ENCODE data around the gene CTPS2. TPM values are rescaled to one million over a fixed set of nuclear protein-coding genes. Genes with fewer than 3 reads are reported as not detected.

CTPS2 gene
- total RNA-seq, 1 donor from 2014 or later = 78.1 TPM

DNA sequence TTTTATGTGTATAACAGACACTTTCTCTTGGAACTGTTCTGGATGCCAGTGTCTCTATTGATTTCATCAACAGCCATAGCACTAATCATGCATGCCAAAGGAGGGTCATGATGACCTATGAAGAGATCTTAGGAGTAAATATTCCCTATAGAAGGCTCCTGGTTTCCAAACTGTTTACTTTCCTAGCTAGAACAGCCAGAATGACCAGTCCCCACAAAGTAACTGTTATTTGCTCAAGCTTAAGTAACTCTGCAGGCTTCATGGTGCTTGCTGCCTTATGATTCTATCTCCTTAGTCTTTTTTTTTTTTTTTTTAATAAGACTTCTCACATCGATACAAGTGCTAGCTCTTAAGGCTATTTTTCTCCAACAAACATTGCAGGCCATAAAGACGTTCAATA lies 50.1 kb downstream of the CTPS2 start:
- Mint-ChIP-seq H3K36me3 (peaks cover 51% of the 10 kb centered on the region), H3K4me1 (no peaks in the 10 kb centered on the region), H3K4me3 (no peak overlapping the region)

GRCh38 chrX:16661495-16661894 lies 51.0 kb downstream of the CTPS2 start:
- Mint-ChIP-seq H3K36me3 (peaks cover 53% of the 10 kb centered on the region), H3K27me3 (ENCODE audit: low read depth) (no peaks in the 10 kb centered on the region), H3K4me1 (no peaks in the 10 kb centered on the region), H3K4me3 (no peak overlapping the region), H3K27ac (no peak overlapping the region), H3K9me3 (no peaks in the 10 kb centered on the region)
- TF ChIP-seq, protein P1, sequence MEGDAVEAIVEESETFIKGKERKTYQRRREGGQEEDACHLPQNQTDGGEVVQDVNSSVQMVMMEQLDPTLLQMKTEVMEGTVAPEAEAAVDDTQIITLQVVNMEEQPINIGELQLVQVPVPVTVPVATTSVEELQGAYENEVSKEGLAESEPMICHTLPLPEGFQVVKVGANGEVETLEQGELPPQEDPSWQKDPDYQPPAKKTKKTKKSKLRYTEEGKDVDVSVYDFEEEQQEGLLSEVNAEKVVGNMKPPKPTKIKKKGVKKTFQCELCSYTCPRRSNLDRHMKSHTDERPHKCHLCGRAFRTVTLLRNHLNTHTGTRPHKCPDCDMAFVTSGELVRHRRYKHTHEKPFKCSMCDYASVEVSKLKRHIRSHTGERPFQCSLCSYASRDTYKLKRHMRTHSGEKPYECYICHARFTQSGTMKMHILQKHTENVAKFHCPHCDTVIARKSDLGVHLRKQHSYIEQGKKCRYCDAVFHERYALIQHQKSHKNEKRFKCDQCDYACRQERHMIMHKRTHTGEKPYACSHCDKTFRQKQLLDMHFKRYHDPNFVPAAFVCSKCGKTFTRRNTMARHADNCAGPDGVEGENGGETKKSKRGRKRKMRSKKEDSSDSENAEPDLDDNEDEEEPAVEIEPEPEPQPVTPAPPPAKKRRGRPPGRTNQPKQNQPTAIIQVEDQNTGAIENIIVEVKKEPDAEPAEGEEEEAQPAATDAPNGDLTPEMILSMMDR (IDR thresholded peaks at IDR 0.05; ENCODE audit: unreplicated experiment) = no peak
- no peak for DNase-seq (ENCODE audit: low spot score in 2 of 2, unreplicated experiment in 2 of 2)

More for the DNA sequence above, 50.1 kb downstream of the CTPS2 start:
- no peak overlapping the region for H3K27ac Mint-ChIP-seq
- TF ChIP-seq, protein P1 (IDR thresholded peaks at IDR 0.05; ENCODE audit: unreplicated experiment) = no peak
- no peak for DNase-seq (ENCODE audit: low spot score in 2 of 2, unreplicated experiment in 2 of 2)
- H3K27me3 Mint-ChIP-seq (ENCODE audit: low read depth) = no peaks in the 10 kb centered on the region
- no peaks in the 10 kb centered on the region for H3K9me3 Mint-ChIP-seq

GRCh38 chrX:16659321-16659720 lies 53.1 kb downstream of the CTPS2 start:
- H3K36me3 Mint-ChIP-seq = peaks cover 39% of the 10 kb centered on the region
- no peak overlapping the region for H3K27ac Mint-ChIP-seq
- no peak overlapping the region for H3K4me3 Mint-ChIP-seq
- DNase-seq (ENCODE audit: low spot score in 2 of 2, unreplicated experiment in 2 of 2) = no peak
- TF ChIP-seq, protein P1 (IDR thresholded peaks at IDR 0.05; ENCODE audit: unreplicated experiment) = no peak
- H3K4me1 Mint-ChIP-seq = no peaks in the 10 kb centered on the region
- H3K27me3 Mint-ChIP-seq (ENCODE audit: low read depth) = no peaks in the 10 kb centered on the region
- no peaks in the 10 kb centered on the region for H3K9me3 Mint-ChIP-seq

DNA sequence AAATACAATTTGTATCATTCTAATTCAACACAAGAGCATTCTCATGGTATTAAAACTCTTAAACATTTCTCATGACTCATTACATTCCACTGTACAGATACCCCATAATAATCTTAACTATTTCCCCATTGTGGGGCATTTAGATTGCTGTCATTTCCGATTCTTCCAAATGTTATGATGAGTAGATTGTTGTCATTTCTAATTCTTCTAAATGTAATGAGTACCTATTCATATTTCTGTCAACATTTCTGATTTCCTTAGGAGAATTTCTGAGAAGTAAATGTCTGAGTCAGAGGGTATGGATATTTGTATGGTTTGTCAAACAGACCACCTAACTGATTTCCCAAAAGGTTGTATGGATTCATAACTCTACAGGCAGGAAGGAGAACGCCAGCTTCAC lies 54.2 kb downstream of the CTPS2 start:
- Mint-ChIP-seq H3K27me3 (ENCODE audit: low read depth) (no peaks in the 10 kb centered on the region), H3K4me1 (no peaks in the 10 kb centered on the region), H3K27ac (no peak overlapping the region), H3K9me3 (no peaks in the 10 kb centered on the region), H3K36me3 (peaks cover 36% of the 10 kb centered on the region), H3K4me3 (no peak overlapping the region)
- TF ChIP-seq, protein P1 (IDR thresholded peaks at IDR 0.05; ENCODE audit: unreplicated experiment) = no peak
- DNase-seq (ENCODE audit: low spot score in 2 of 2, unreplicated experiment in 2 of 2) = no peak

DNA sequence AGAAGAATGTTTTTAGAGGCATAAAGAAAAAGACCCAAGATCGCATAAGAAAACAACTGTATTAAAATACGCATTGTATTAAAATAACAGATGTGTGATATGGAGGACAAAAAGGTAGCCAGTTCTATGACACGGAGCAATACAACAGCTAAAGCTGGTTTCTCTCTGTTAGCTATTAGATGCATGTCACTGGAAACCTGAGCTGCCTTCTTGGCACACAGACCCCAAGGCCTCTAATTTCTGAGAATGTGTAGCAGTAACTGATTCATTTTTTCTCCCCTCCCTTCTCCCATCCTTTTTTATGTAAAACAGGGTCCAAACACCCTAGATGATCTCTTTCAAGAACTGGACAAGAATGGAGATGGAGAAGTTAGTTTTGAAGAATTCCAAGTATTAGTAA lies 58.4 kb downstream of the CTPS2 start:
- Mint-ChIP-seq H3K36me3 (peaks cover 26% of the 10 kb centered on the region), H3K4me3 (no peak overlapping the region), H3K4me1 (no peaks in the 10 kb centered on the region), H3K27me3 (ENCODE audit: low read depth) (no peaks in the 10 kb centered on the region), H3K27ac (peak overlapping the region; percentile 59), H3K9me3 (no peaks in the 10 kb centered on the region)
- no peak for DNase-seq (ENCODE audit: low spot score in 2 of 2, unreplicated experiment in 2 of 2)
- TF ChIP-seq, protein P1 (IDR thresholded peaks at IDR 0.05; ENCODE audit: unreplicated experiment) = no peak

GRCh38 chrX:16653424-16653823 lies 59.0 kb downstream of the CTPS2 start:
- Mint-ChIP-seq H3K36me3 (peaks cover 25% of the 10 kb centered on the region), H3K9me3 (no peaks in the 10 kb centered on the region), H3K27me3 (ENCODE audit: low read depth) (no peaks in the 10 kb centered on the region), H3K27ac (no peak overlapping the region), H3K4me1 (no peaks in the 10 kb centered on the region), H3K4me3 (no peak overlapping the region)
- TF ChIP-seq, protein P1 (IDR thresholded peaks at IDR 0.05; ENCODE audit: unreplicated experiment) = no peak
- no peak for DNase-seq (ENCODE audit: low spot score in 2 of 2, unreplicated experiment in 2 of 2)
